HG03064 (cell line): ENCODE measurements around the gene KCNIP1.

ENCODE experiments used
- ATAC-seq: cut with Tn5 transposase; IDR thresholded peaks from one replicate; pipeline ENCODE4 v1.9.1; 2021; ENCODE audit warnings: low read depth; ENCODE audit not compliant: unreplicated experiment

KCNIP1 gene

DNA sequence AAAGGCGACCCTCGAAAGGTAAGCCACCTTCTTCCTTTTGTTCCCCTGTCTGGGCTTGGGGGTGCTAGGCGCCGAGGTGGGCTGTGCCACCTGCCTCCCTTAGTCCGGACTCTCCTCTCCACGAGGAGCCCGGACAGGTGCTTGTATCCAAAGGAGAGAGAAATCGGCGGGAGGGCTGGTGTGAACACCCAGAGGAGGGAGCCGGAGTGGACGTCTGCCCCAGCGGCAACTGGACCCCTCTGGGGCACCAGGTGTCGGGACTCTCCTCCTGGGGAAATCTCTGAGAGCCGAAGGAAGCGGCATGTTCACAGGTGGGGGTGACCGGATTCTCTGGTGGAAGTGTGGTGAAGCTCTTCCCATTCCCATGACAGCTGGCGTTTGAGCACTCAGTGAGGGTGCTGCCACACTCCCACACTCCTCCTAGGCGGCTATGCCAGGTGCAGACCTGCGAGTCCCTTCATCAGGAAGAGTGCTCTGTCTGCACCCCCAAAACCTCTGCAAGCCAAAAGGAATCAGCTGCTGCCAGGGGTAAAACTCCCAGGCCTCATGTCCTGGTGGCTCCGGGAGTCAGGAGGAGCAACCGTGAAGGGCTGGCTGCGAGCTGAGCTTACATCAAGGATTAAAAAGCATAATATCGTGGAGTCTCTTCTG, 921 bp downstream of the KCNIP1 start:
- ATAC-seq = no peak

DNA sequence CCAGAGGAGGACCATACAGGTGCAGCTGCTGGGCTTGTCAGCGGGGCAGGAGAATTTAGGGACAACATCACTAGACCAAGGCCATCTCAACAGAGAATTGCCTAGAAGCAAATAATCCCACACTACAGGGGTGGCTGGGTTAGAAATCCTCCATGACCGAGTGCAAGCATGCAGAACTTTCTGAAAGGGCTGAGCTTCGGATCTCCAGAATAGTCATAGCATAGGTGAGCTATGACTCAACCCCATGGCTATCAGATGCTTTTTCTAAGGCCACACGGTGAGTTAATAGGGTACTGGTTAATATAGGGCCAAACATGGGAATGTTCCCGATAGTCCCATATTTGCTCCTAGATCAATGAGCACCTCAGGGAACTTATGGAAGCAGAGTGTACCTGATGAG, 4.2 kb downstream of the KCNIP1 start:
- ATAC-seq = no peak

DNA sequence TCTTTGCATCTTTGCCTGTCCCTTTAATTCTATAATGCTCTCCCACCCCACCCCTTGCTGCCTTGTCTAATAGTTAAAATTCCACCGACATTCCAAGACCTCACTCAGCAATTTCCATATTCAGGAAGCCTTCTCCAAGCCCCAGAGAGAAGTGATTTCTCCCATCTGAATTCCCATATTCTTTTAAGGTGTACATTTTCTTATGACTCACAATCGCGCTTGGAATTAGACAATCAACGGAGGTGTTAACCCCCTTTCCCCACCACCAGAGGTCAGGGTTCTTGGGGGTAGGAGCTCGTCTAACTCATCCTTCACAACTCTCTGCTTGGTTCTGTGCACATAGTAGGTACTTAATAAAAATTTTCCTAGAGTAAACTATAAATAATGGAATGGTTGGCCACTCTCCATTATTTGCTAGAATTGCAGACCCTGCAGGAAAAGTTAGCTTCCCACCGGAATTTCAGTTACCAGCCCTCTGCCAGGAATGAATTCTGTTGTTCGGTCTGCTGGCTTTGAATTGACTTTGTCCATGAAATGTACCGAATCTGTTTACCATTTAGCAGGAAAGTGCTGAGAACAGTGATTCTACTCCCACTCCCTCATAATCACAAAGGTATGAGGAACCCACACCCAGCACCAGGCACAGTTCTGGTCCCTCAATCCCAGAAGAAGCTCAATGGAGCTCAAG, 5.0 kb downstream of the KCNIP1 start:
- ATAC-seq = no peak

DNA sequence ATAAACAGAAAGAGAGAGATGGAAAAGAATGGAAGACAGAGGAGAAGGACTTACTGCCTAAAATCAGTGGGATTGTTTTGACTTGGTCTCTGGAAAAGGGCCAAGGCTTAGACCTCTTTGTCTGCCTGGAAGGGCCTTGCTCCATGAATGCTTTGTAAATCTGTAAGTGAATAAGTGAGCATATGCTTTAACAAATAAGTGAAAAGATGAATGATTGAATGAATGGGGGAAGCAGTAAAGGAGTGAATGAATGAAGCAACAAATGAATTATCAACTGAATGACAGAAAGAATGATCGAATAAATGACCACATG, 5.5 kb downstream of the KCNIP1 start:
- no peak for ATAC-seq

DNA sequence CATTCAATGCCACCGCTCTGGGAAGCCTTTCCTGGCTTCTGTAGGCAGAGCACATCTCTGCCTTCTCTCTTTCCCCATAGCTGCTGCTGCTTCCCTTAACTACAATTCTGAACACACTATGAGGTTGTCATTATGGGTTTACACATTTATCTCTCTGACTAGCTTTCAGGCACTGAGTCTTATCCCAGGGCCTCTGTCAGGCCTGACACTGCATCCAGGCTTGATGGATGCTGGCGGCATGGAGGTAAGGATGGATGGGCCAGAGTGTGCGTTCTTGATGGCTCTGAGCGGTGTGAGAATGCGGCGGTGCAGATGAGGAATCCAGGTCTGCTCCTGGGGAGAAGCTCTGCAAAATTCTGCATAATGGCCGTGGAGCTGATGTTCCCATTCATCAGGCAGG, 6.3 kb downstream of the KCNIP1 start:
- ATAC-seq = no peak

DNA sequence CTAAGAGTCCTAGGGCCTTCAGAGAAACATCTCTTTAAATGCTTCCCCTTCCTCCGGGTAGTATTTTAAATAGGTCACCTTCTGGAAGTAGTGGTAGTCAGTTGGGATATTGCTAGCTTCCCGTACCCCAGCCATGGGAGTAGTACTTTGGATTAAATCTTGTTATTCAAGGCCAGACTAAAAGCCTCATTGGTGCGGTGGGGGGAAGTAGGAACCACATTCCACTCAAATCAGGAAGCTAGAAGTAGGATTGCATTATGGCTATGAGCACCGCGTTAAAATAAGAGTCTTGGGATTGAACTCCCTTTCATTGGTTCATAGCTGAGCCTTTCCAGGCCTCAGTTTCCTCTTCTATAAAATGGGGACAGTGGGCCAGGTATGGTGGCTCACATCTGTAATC, 6.7 kb downstream of the KCNIP1 start:
- ATAC-seq = no peak

DNA sequence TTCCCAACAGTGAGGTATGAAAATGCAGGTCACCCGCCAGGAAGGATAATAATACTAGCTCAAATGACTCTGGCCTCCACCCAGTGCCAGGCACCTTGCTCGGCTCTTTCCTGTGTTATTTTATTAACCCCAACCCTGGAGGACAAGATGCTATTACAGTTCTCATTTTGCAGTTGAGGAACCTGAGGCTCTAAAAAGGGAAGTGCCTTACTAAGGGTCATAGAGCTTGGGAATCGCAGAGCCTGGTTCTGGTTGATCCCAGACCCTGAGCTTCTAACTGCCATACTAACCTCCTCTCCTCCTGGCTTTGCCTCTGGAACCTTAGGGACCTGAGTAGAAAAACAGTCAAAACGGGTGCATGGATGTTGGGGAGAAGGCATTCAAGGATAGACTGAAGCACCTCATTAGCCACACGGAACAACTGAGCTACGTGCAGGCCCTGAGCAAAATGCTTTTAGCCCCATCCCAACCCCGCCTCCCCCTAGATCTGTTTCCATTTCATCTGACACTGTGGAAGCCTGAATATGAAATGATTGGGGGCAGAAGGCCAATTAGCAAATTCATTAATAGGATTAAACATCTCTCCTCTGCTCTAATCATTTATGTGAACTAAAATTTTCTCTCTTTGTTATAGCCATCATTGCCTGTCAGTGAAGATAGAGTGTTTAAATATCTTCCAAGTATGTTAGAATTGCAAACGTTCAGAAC, 7.9 kb downstream of the KCNIP1 start:
- ATAC-seq = no peak

DNA sequence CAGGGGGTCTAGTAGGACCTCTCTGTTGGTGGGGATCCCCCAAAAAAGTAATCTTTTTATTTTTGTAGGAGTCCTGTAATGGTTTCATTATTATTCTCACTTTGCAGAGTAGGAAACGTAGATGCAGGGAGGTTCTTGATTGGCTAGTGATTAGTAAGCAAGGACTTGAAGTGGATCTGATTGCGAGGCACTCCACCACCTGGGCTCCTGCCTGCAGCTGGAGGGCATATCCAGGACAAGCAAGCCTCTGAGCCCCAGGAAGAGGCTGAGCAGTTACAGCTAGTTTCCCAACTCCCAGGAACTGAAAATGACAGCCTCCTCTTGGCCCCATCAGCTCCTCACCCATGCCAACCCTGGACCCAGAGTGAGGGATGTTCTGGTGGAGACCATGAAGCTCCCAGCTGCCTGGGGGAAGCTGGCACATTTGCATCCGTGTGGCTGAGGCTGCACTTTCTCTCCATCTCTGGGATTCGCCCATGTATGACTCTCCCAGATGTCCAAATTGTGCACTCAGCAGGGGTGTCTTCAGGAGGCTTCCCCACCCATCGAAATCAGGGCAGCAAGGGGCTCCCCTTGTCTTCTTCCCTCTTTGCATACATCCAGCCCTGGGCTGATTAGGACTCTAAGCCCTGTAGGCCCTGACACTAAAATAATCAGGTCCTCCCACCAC, 10.2 kb downstream of the KCNIP1 start:
- ATAC-seq = no peak

DNA sequence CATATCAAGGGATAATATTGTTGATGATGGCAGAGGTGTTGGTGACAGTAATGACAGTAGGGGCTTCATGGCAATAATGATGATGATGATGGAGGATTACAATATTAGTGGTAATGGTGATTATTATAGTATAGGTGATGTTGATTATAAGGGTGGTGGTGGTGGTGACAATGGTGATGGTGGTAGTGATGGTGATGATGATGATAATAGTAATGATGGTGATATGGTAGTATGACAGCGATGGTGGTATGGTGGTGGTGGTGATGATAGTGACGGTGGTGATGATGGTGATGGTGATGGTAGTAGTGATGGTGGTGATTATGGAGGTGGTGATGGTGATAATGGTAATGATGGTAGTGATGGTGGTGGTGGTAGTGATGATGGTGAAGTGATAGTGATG, 13.6 kb downstream of the KCNIP1 start:
- ATAC-seq = no peak

DNA sequence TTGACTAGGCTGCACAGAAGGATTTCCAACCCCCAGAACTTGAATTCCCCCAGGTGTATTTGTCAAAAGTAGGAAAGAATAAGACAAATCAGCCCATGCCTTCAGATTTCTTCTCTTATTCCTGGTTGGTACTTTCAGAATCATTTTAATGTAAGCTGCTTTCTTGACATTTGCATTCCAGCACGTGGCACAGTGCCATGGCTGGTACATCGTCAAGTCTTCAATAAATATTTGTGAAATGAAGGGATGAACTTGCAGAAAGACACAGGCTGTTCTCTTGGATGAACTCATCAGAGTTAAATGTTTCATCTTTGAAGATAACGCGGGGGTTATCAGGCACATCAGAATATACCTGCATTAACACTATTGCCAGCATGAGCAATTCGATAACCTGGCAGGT, 14.5 kb downstream of the KCNIP1 start:
- no peak for ATAC-seq

DNA sequence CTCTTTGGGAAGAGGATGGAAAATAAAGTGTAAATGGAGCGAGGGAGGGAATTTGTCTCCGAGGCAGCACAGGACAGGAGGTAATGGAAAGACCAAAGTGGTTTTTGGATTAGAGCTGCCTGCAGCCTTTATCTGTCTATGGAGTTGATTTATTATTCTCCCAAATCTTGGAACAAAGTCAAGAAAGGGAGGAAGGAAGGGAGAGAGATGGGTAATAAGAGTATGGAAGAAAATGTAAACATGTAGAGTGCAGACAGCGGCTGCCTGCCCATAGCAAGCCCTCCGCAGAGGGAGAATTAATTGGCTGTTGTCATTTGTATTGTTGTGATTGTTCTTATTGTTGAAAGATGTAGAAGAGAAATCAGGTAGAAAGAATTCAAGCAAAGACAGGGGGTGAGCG, 15.7 kb downstream of the KCNIP1 start:
- no peak for ATAC-seq

DNA sequence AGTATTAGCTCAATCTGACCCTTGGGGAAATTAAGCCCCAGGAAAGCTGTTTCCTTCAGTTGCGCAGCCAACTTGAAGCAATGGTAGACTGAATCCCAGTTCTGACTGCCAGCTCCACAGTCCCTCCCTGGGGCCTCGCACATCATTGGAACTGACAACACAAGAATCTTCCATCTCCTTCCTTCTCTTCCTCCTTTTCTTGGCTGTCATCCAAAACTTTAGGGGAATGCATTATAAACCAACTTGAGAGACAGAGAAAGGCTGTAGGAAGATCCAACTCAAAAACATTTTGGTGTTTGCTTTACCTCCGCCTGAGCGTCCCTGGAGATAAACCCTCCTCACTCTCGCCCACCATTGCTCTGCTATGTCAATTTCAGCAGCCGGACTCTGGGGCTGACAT, 16.6 kb downstream of the KCNIP1 start:
- no peak for ATAC-seq

DNA sequence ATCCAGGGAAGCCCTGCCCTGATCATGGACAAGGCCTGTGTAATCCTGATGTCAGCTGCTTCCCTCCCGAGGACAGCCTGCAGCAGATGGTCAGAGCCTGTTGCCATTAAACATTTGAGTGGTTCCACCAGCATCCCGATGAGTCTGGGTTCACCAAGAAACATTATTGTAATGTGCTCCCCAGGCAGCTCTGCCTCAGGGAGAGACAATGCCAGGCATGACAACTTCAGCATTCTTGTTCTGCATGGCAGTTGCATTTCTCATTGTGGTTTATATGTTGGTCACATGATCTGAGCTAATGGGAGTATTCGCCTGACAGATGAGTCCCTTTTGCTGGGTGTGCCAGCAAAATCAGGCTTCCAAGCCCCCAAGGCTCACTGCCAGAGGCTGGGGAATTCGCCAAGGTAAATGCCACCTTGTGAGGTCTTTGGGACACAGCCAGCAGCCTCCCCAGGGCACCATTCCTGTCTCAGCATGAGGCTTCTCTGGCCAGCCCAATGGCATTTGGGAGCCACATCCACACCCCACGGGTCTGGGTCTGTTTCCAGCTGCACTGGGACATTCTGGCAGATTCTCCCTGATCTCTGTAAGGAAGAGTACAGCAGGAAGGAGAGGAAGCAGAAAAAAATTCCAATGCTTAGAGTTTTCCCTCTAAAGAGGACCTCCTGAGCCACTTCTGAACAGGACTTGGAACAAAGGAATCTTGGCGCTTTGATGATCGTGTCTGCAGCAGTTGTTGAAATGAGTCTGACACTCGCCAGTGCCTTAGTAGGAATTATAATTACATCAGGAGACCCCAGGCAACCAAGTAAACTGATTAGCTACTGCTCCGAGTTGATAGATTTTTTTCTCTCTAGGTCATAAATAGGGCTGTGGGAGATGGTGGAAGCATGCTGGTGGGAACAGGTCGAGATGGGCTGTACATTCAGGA, 18.7 kb downstream of the KCNIP1 start:
- no peak for ATAC-seq

DNA sequence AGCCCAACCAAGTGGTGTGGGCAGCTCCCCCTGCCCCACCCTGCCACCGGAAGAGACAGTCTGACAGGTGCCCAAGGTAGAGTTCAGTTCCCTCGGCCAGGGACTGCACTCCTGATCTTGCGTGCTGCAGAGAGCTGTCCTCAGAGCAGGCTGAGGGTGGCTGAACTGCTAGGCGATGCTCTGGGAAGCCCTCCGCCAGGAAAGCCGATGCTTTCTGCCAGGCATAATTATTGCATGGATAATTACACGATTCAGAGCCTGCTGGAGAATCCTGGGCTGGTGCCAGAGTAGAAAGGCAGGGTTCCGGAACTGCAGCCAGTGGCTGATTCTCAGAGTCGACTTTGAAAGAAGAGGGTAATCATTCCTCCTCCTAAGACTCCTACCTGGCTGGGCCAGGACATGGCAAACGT, 19.3 kb downstream of the KCNIP1 start:
- ATAC-seq = no peak

DNA sequence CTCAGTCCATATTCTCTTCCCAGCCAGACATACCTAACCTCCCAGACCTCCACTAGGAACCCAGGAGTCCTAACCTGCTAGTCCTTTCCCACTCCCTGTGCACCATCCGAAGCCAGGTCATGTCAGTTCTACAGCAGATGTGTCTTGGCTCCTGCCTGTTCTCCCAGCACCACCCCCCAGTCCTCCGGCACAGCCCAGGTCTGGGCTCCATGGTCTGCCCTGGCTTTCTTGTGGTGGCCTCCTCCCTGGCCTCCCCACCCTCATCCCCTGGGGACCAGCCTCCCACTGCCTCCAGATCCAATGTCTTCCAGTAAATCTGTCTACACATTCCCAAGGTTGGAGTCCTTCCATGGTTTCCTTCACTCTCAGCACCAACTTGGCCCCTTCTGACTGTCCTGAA, 20.0 kb downstream of the KCNIP1 start:
- ATAC-seq = no peak

DNA sequence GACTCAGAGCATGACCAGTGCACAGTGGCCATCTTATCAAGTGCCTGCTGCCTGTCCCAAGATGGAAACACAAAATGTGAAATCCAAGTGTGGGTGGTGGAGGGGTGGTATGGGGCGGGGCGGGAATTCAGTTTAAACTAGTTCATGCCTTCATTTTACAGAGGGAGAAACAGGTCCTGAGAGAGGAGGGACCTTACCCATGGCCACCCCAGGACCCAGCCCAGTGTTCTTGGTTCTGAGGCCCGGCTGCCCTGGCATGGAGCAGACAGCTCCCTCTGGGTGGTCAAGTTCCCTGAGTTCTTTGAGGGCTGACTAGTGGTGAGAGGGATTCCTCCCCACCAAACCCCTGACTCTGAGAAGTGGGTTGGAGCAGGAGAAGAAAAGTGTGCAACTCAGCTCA, 20.8 kb downstream of the KCNIP1 start:
- ATAC-seq = no peak

DNA sequence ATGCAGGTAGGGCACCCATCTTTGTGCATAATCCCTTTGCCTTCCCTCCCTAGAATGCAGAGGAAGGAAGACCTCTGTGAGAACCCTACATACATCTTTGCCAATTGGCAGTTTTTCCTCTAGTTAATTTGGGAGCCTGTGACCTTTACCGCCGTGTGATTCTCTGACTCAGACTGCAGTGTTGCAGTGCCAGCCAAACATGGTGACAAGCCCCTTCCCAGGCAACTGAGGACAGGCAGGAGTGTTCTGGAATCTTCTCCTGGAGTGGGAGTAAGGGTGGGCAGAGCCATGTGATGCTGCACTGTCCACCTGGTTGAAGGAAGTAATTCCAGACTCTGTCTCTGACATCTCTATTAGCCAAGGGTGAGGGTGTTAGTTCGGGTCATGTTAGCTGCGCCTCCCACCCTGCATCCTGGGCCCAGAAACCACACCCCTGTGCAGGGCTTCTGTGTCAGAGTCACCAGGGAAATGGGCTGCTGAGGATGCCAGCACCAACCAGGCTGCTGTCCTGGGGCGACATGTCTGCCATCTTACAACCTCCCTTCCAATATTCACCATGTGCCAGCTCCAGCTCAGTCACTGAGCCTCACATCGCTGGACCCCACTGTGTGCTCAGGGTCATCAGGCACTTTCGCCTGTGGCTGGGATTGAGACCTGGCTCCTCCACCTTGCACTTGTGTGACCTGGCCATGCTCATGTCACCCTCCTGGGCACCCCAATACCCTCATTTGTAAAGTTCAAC, 21.8 kb downstream of the KCNIP1 start:
- ATAC-seq = no peak

DNA sequence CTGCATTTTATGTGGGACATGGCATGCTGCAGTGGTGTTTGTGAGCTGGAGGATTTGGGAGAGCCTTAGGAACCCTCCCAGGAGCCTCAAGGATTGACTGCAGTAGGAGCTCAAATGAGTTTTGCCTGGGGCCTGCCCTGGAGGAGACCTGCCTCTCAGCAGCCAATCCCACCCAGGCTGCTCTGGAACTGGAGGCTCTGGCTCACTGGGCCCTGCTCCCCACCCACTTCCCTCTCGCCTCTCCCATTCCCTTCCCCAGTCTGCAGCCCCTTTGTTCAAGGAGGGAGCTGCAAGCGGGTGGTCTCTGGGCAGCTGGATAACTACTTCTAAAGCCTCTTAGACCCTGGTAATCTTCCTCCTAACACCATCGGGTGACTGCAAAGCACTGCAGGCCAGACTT, 24.2 kb downstream of the KCNIP1 start:
- ATAC-seq = no peak

DNA sequence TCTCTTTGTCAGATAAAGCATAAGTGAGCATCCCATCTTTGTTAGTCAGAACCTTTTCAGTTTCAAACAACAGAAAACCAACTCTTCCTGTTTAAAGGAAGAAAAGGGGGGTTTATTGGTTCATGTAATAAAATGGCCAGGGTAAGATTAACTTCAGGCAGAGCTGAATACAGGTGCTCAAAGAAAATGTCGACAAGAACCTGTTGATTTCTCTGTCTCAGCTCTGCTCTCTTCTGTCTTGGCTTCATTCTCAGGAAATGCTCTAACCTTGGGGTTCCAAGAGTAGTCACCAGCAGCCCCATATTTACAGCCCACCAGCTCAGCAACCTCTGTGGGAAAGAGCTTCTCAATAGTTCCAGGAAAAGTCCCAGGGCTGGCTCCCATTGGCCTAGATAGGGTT, 25.2 kb downstream of the KCNIP1 start:
- no peak for ATAC-seq

DNA sequence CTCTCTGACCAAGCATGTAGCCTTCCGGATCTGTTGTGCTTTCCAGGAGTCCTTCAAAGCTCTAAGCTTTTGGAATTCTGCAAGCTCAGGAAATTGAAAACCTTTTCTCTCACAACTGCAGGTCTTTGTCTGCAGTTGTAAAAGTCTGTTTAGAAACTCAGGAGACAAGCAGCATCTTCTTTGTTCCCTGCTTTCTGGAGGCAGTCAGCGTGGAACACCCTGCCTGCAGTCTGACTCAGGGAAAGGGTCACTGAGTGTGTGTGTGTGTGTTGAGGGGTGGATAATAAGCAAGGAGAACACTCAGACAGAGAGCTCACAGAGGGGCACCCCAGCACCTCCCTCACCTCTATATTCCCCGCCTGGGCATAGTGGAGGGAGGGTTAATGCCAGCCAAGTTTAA, 29.1 kb downstream of the KCNIP1 start:
- no peak for ATAC-seq
